ENCODE results near the gene DISP2. TPM values are rescaled to one million over a fixed set of nuclear protein-coding genes. Genes with fewer than 3 reads are reported as not detected.

DISP2 gene
- total and polyA plus RNA-seq, 2 of the 8 experiments (the other 6 are each of a cell fraction or from before 2014, with no cell fraction given) = 0.45 to 1.2 TPM

DNA sequence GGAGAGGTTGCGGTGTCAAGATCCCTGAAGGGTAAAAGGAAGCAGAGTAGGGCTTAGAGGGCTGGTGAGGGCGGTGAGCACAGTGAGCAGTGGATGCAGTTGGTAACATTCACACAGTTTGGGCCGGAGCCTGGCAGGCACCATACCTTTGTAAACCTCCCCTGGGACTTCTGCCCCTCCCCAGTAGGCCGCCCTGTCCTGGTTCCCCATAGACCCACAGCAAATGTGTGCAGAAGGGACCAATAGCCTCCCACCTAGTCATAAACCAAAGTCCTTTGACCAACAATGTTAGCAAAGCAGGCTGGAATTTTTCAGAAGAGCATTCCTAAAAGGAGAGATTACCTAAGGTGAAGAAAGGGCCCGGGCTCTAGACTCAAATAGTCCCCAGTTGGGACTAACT lies 8.9 kb upstream of the DISP2 start (continued):
- TF ChIP-seq, protein P1, sequence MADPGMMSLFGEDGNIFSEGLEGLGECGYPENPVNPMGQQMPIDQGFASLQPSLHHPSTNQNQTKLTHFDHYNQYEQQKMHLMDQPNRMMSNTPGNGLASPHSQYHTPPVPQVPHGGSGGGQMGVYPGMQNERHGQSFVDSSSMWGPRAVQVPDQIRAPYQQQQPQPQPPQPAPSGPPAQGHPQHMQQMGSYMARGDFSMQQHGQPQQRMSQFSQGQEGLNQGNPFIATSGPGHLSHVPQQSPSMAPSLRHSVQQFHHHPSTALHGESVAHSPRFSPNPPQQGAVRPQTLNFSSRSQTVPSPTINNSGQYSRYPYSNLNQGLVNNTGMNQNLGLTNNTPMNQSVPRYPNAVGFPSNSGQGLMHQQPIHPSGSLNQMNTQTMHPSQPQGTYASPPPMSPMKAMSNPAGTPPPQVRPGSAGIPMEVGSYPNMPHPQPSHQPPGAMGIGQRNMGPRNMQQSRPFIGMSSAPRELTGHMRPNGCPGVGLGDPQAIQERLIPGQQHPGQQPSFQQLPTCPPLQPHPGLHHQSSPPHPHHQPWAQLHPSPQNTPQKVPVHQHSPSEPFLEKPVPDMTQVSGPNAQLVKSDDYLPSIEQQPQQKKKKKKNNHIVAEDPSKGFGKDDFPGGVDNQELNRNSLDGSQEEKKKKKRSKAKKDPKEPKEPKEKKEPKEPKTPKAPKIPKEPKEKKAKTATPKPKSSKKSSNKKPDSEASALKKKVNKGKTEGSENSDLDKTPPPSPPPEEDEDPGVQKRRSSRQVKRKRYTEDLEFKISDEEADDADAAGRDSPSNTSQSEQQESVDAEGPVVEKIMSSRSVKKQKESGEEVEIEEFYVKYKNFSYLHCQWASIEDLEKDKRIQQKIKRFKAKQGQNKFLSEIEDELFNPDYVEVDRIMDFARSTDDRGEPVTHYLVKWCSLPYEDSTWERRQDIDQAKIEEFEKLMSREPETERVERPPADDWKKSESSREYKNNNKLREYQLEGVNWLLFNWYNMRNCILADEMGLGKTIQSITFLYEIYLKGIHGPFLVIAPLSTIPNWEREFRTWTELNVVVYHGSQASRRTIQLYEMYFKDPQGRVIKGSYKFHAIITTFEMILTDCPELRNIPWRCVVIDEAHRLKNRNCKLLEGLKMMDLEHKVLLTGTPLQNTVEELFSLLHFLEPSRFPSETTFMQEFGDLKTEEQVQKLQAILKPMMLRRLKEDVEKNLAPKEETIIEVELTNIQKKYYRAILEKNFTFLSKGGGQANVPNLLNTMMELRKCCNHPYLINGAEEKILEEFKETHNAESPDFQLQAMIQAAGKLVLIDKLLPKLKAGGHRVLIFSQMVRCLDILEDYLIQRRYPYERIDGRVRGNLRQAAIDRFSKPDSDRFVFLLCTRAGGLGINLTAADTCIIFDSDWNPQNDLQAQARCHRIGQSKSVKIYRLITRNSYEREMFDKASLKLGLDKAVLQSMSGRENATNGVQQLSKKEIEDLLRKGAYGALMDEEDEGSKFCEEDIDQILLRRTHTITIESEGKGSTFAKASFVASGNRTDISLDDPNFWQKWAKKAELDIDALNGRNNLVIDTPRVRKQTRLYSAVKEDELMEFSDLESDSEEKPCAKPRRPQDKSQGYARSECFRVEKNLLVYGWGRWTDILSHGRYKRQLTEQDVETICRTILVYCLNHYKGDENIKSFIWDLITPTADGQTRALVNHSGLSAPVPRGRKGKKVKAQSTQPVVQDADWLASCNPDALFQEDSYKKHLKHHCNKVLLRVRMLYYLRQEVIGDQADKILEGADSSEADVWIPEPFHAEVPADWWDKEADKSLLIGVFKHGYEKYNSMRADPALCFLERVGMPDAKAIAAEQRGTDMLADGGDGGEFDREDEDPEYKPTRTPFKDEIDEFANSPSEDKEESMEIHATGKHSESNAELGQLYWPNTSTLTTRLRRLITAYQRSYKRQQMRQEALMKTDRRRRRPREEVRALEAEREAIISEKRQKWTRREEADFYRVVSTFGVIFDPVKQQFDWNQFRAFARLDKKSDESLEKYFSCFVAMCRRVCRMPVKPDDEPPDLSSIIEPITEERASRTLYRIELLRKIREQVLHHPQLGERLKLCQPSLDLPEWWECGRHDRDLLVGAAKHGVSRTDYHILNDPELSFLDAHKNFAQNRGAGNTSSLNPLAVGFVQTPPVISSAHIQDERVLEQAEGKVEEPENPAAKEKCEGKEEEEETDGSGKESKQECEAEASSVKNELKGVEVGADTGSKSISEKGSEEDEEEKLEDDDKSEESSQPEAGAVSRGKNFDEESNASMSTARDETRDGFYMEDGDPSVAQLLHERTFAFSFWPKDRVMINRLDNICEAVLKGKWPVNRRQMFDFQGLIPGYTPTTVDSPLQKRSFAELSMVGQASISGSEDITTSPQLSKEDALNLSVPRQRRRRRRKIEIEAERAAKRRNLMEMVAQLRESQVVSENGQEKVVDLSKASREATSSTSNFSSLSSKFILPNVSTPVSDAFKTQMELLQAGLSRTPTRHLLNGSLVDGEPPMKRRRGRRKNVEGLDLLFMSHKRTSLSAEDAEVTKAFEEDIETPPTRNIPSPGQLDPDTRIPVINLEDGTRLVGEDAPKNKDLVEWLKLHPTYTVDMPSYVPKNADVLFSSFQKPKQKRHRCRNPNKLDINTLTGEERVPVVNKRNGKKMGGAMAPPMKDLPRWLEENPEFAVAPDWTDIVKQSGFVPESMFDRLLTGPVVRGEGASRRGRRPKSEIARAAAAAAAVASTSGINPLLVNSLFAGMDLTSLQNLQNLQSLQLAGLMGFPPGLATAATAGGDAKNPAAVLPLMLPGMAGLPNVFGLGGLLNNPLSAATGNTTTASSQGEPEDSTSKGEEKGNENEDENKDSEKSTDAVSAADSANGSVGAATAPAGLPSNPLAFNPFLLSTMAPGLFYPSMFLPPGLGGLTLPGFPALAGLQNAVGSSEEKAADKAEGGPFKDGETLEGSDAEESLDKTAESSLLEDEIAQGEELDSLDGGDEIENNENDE (IDR thresholded peaks at IDR 0.05; ENCODE audit: insufficient replicate concordance, low read length) = no peak
- no peak for TF ChIP-seq CREB1 (IDR thresholded peaks at IDR 0.05)
- no peak for TF ChIP-seq NANOG (IDR thresholded peaks at IDR 0.05; ENCODE audit: insufficient read depth, low read depth, low read length, poor library complexity, severe bottlenecking)
- TF ChIP-seq, protein P2, sequence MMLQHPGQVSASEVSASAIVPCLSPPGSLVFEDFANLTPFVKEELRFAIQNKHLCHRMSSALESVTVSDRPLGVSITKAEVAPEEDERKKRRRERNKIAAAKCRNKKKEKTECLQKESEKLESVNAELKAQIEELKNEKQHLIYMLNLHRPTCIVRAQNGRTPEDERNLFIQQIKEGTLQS (IDR thresholded peaks at IDR 0.05; ENCODE audit: insufficient read depth, low read depth, low read length) = no peak
- TF ChIP-seq RAD21 (IDR thresholded peaks at IDR 0.05 in 1 of 2, conservative IDR thresholded peaks at IDR 0.05 in 1 of 2; ENCODE audit: low read depth in 2 of 2, low read length in 2 of 2) = no peak
- no peak for TF ChIP-seq CTBP2 (IDR thresholded peaks at IDR 0.05; ENCODE audit: borderline replicate concordance, insufficient read depth, insufficient read length, low read length)
- no peak for TF ChIP-seq RBBP5 (IDR thresholded peaks at IDR 0.05; ENCODE audit: borderline replicate concordance, low read depth, low read length)

Measured in H1 (cell line).